Kidney (tissue), 14 donors: ENCODE results near the gene ATP11A. TPM values are rescaled to one million over a fixed set of nuclear protein-coding genes. Genes with fewer than 3 reads are reported as not detected.

Experiments
- DNase-seq, 5 donors: peaks; one replicate each; pipeline ENCODE4 v3.0.0-alpha.2; 2013 to 2020
- FAIRE-seq: peaks from 2 replicates; lab custom pipeline; 2012; peaks lifted over from hg19 to GRCh38; lab: Jason Lieb, UNC
- H3K27ac ChIP-seq, 2 donors: one replicate each; pipeline ENCODE4 v1.7.0; 2013; ENCODE audit warnings: low read depth in 2 of 2, low read length in 2 of 2, inconsistent platforms in 1 of 2
- H3K27me3 ChIP-seq: one replicate; pipeline ENCODE4 v1.7.1; 2013; ENCODE audit warnings: low read length, inconsistent platforms; ENCODE audit not compliant: control insufficient read depth, insufficient read depth
- H3K36me3 ChIP-seq, 3 donors: one replicate each; pipeline versions ENCODE4 v1.7.0 to v1.7.1; 2013; ENCODE audit warnings: low read length in 3 of 3, control low read depth in 1 of 3, inconsistent platforms in 1 of 3; ENCODE audit not compliant: insufficient read depth in 3 of 3, control insufficient read depth in 2 of 3
- H3K4me1 ChIP-seq, 3 donors: one replicate each; pipeline versions ENCODE4 v1.7.0 to v1.7.1; 2013; ENCODE audit warnings: low read length in 3 of 3, inconsistent platforms in 1 of 3, low read depth in 1 of 3; ENCODE audit not compliant: control insufficient read depth in 2 of 3, insufficient read depth in 2 of 3
- H3K4me3 ChIP-seq, 3 donors: one replicate each; pipeline versions ENCODE4 v1.7.0 to v1.8.1; 2013; ENCODE audit warnings: low read length in 3 of 3, control low read depth in 1 of 3, inconsistent platforms in 1 of 3
- H3K9ac ChIP-seq, 3 donors: one replicate each; pipeline versions ENCODE4 v1.7.0 to v1.7.1; 2013; ENCODE audit warnings: low read length in 3 of 3, control low read depth in 1 of 3, inconsistent platforms in 1 of 3
- H3K9me3 ChIP-seq, 3 donors: one replicate each; pipeline versions ENCODE4 v1.7.0 to v1.7.1; 2013; ENCODE audit warnings: low read length in 3 of 3, control low read depth in 1 of 3, inconsistent platforms in 1 of 3; ENCODE audit not compliant: control insufficient read depth in 2 of 3, insufficient read depth in 1 of 3
- CTCF ChIP-seq: IDR thresholded peaks from 3 replicates; pipeline ENCODE4 v1.5.1; 2012; ENCODE audit warnings: mild to moderate bottlenecking, moderate library complexity, borderline replicate concordance; ENCODE audit not compliant: insufficient read depth; ENCODE audit errors: extremely low read depth
- intact Hi-C: fragments of 100-400 bp; cut with DNase I; formaldehyde crosslinking; loops from one replicate; pipeline ENCODE4 v1.11.1; 2022
- polyA plus RNA-seq: library from polyadenylated mRNA; stranded (reverse); fragments of 350-450 nt; fragmentation: Illumina TruSeq; extraction: RNeasy Lipid Tissue Mini Kit (QIAGEN cat#74804); gene quantifications from one replicate; pipeline ENCODE4 v1.2.3, GENCODE V29; 2014; ENCODE audit warnings: low read depth, low replicate concordance; ENCODE audit not compliant: insufficient read depth
- total RNA-seq: library from RNA; stranded (reverse); fragmentation: NEBNext Ultra II Directional; extraction: Animal tissue kit (Norgen Biotek cat#: 25700); gene quantifications from one replicate; pipeline ENCODE4 v1.2.1, GENCODE V29; 2021
- donor health status: control.
- donor health status: control.
- donor health status: control.
- donor health status: control.
- donor health status: control.
- donor health status: DM: yes; HTN: yes; CAD: no.
- donor health status: Normal renal cell carcinoma (clear cell type).

Gene ATP11A
- total and polyA plus RNA-seq, 2 donors from 2014 or later: 4.9 to 212 TPM

GRCh38 chr13:112868308-112868707 lies 178.5 kb downstream of the ATP11A start:
- Histone ChIP-seq H3K36me3 (peaks cover 0 to 15% (median 5%) of the 10 kb centered on the region in 3 donors), H3K4me3 (no peak overlapping the region), H3K27ac (no peak overlapping the region), H3K27me3 (no peaks in the 10 kb centered on the region), H3K9ac (no peak overlapping the region), H3K4me1 (no peaks in the 10 kb centered on the region), H3K9me3 (no peaks in the 10 kb centered on the region)
- intact Hi-C loops: no loop called here
- DNase-seq (no peak), FAIRE-seq (no peak)
- no peak for TF ChIP-seq CTCF

- FAIRE-seq (no peak), DNase-seq (peak in 1 of 5 donors; percentile 65)
- Histone ChIP-seq H3K4me3 (no peak overlapping the region), H3K36me3 (peaks cover 0 to 15% (median 5%) of the 10 kb centered on the region in 3 donors), H3K27me3 (no peaks in the 10 kb centered on the region), H3K4me1 (no peaks in the 10 kb centered on the region), H3K27ac (no peak overlapping the region), H3K9ac (no peak overlapping the region), H3K9me3 (no peaks in the 10 kb centered on the region)
- intact Hi-C loops: loop anchor here (10.0 kb wide), 1 partner anchor 235 kb away; no protein-coding TSS in a partner anchor
- TF ChIP-seq CTCF: no peak
Measured at GRCh38 chr13:112869202-112870050, 179.6 kb downstream of the ATP11A start.

GRCh38 chr13:112870051-112870331 lies 180.2 kb downstream of the ATP11A start:
- H3K4me3 ChIP-seq: no peak overlapping the region
- no peaks in the 10 kb centered on the region for H3K9me3 ChIP-seq
- H3K27ac ChIP-seq: no peak overlapping the region
- no peak overlapping the region for H3K9ac ChIP-seq
- no peaks in the 10 kb centered on the region for H3K27me3 ChIP-seq
- TF ChIP-seq CTCF: no peak
- H3K4me1 ChIP-seq: no peaks in the 10 kb centered on the region
- peaks cover 0 to 19% (median 5%) of the 10 kb centered on the region in 3 donors for H3K36me3 ChIP-seq
- intact Hi-C loops: loop anchor here (10.0 kb wide), 1 partner anchor 235 kb away; no protein-coding TSS in a partner anchor
- FAIRE-seq (no peak), DNase-seq (no peak)
